ENCODE results near the gene ALKBH6. TPM values are rescaled to one million over a fixed set of nuclear protein-coding genes. Genes with fewer than 3 reads are reported as not detected.
A peak's percentile ranks its signal among the peaks of the same experiment; 100 is the strongest.

ALKBH6 gene
- total RNA-seq, 4 donors from 2014 or later = 14.6 to 28.6 (median 18.8) TPM

DNA sequence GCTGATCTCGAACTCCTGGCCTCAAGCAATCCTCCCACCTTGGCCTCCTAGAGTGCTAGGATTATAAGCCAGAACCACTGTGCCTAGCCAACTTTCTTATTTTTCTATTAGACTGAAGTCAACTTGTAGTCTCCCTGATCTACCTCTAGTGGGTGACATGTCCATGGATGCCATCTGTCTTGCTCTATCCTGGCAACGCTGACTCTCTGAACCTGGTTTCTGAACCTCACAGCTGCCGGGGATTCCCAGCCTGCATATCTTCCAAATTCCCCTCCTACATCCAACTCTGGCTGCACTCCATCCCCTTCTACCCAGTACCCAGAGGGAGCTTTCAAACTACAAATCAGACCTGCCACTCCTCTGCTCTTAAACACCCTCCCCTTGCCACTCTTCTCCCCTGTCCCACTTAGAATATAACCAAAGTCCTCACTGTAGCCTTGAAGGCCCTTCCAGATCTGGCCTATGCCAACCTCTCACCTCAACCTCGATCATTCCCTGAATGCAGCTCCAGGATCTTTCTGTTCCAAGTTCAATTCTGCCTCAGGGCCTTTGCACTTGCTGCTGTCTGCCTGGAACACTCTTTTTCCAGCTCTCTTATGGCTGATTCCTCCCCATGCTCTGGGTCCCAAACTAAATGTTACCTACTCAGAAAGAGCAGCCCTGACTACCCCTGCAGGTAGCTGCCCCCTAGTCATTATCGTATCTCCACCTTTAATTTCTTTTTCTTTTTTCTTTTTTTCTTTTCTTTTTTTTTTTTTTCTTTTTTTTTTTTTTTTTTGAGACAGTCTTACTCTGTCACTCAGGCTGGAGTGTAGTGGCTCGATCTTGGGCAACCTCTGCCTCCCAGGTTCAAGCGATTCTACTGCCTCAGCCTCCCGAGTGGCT lies 16.5 kb upstream of the ALKBH6 start:
- Histone ChIP-seq H3K4me3 (no peak overlapping the region), H3K27ac (no peak overlapping the region), H3K36me3 (peaks cover 0 to 41% (median 4%) of the 10 kb centered on the region in 3 donors), H3K9me3 (no peaks in the 10 kb centered on the region), H3K4me1 (peaks cover 0 to 17% (median 12%) of the 10 kb centered on the region in 3 donors), H3K27me3 (no peaks in the 10 kb centered on the region)
- DNase-seq = no peak
- intact Hi-C loops (cut with DNase I) = no loop called here
- WGBS, 2 donors = 71 to 81% methylated on average over 8 of the region's 8 CpGs
- no peak for TF ChIP-seq POLR2A (IDR thresholded peaks at IDR 0.05)
- TF ChIP-seq, protein P1, sequence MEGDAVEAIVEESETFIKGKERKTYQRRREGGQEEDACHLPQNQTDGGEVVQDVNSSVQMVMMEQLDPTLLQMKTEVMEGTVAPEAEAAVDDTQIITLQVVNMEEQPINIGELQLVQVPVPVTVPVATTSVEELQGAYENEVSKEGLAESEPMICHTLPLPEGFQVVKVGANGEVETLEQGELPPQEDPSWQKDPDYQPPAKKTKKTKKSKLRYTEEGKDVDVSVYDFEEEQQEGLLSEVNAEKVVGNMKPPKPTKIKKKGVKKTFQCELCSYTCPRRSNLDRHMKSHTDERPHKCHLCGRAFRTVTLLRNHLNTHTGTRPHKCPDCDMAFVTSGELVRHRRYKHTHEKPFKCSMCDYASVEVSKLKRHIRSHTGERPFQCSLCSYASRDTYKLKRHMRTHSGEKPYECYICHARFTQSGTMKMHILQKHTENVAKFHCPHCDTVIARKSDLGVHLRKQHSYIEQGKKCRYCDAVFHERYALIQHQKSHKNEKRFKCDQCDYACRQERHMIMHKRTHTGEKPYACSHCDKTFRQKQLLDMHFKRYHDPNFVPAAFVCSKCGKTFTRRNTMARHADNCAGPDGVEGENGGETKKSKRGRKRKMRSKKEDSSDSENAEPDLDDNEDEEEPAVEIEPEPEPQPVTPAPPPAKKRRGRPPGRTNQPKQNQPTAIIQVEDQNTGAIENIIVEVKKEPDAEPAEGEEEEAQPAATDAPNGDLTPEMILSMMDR (IDR thresholded peaks at IDR 0.05) = peak in 2 of 6 experiments; percentile 7 to 27

DNA sequence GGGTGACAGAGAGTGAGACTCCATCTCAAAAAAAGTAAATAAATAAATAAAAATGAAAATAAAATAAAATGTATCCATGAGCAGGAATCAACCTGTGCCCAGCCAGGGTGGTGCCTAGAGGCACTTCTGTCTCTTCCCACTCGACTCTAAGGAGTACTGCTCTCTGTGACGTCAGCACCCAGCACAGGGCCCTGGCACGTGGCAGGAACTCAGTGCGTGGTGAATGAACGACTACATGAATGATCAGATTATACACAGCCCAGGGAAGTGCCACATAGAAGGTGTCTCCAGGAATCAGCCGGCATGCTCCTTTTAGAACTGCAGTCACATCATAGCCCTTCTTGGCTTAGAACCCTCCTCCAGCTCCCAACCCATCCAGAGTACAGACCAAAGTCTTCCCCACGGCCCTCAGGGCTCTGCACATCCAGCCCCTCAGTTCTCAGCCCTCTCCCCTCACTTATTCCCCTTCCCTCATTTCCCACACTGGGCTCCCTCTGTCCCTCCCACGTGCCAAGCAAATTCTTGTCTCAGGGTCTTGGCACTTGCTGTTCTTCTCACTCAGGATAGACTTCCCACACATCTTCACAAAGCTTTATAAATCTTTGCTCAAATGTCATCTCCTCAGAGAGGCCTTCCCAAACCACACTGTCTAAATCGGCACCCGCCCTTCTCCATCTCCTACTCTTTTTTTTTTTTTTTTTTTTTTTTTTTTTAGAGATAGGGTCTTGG lies 14.5 kb upstream of the ALKBH6 start:
- Histone ChIP-seq H3K27ac (no peak overlapping the region), H3K4me1 (peaks cover 0 to 17% (median 12%) of the 10 kb centered on the region in 3 donors), H3K9me3 (no peaks in the 10 kb centered on the region), H3K4me3 (no peak overlapping the region), H3K36me3 (peaks cover 0 to 50% (median 4%) of the 10 kb centered on the region in 3 donors), H3K27me3 (no peaks in the 10 kb centered on the region)
- whole genome bisulfite sequencing, 2 donors = 69 to 80% methylated on average over 10 of the region's 10 CpGs
- no peak for DNase-seq
- TF ChIP-seq POLR2A (IDR thresholded peaks at IDR 0.05) = no peak
- TF ChIP-seq, protein P1 (IDR thresholded peaks at IDR 0.05) = no peak
- intact Hi-C loops (cut with DNase I) = no loop called here

DNA sequence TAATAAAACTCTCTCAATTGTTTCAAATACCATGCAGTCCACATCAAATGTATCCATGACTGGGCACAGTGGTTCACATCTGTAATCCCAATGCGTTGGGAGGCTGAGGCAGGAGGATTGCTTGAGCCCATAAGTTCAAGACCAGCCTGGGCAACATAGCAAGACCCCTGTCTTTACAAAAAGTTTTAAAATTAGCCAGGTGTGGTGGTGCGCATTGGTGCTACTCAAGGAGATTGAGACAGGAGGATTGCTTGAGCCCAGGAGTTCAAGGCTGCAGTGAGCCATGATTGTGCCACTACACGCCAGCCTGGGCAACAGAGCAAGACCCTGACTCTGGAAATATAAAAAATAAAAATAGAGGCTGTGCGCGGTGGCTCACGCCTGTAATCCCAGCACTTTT lies 13.7 kb upstream of the ALKBH6 start:
- 91 to 97% methylated on average over 6 of the region's 6 CpGs for WGBS, 2 donors
- Histone ChIP-seq H3K4me3 (no peak overlapping the region), H3K27me3 (no peaks in the 10 kb centered on the region), H3K4me1 (peaks cover 0 to 11% (median 8%) of the 10 kb centered on the region in 3 donors), H3K27ac (no peak overlapping the region), H3K36me3 (peaks cover 0 to 58% (median 4%) of the 10 kb centered on the region in 3 donors), H3K9me3 (no peaks in the 10 kb centered on the region)
- no peak for DNase-seq
- intact Hi-C loops (cut with DNase I) = no loop called here
- no peak for TF ChIP-seq POLR2A (IDR thresholded peaks at IDR 0.05)
- TF ChIP-seq, protein P1 (IDR thresholded peaks at IDR 0.05) = no peak

DNA sequence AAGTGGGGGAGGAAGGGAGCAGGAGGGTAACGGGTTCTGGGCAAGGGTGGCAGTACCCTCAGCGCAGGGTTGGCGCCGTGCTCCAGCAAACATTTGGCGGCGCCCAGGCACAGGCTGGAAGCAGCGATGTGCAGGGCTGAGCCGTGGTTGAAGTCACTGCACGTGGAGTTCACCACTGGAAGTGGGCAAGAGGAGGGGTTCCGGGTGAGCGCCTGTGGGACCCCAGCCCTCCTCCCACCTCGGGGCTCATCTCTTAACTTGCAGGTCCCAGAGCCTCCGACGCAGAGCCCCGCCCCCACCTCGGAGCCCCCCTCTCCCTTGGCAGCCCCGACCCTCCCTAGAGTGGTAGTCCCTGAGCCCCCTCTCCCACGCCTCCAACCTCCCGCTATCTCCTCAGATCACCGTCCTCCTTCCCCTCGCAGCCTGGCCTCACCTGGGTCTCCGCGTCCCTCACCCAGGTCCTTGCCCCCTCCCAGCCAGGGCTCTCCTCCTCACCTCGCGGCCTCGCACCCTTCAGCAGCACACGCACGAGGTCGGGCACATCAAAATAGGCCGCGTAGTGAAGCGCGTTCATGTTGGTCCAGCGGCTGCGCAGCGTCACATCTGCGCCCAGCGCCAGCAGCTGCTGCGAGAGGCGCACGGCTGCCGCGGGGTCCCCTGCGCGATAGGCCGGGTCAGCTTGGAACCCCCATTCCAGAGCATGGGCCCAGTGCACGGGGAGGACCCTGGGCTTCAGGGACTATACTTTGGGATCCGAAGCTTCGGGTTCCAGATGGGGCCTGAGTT lies 12.3 kb upstream of the ALKBH6 start:
- Histone ChIP-seq H3K27me3 (no peaks in the 10 kb centered on the region), H3K4me1 (no peaks in the 10 kb centered on the region), H3K9me3 (no peaks in the 10 kb centered on the region), H3K36me3 (peaks cover 0 to 72% (median 4%) of the 10 kb centered on the region in 3 donors), H3K4me3 (no peak overlapping the region), H3K27ac (no peak overlapping the region)
- intact Hi-C loops (cut with DNase I) = no loop called here
- no peak for TF ChIP-seq POLR2A (IDR thresholded peaks at IDR 0.05)
- TF ChIP-seq, protein P1 (IDR thresholded peaks at IDR 0.05) = no peak
- no peak for DNase-seq
- whole genome bisulfite sequencing, 2 donors = 90 to 93% methylated on average over 26 to 33 of the region's 49 CpGs
